ENCODE data around the gene PTGER1.
"Not testable (repeated sequence)": the region's sequence is repeated elsewhere in the genome, so short reads cannot be mapped to it uniquely, and the experiment has no call there.

The PTGER1 gene

DNA sequence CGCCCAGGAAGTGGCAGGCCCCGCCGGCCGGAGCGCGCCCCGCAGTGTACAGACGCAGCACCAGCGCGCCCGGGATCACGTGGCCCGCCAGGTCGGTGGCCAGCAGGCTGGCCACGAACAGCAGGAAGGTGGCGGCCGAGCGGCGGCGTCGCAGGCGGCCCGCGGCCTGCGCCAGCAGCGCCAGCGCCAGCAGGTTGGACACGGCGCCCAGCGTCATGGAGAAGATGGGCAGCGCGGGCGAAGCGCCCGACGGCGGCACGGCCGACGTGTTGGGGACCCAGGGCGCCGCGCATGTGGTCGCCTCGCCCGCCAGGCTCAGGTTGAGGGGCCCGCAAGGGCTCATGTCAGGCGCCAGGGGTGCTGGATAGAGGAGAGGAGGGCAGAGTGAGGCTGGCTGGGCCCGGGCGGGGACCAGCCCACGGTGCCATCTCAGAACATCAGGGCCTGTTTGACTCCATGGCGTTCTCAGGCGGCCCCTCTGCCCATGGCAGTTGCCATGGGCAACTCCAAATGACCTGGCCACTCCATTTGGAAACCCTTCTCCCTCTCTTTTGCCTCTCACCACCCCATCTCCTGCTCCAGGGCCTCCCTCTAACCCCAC is 1.1 kb downstream of the PTGER1 start:
- Histone ChIP-seq H3K9ac (ENCODE audit: low read depth in 1 of 2, low read length in 2 of 2) (no peak overlapping the region), H3K27ac (ENCODE audit: low read depth, low read length) (no peak overlapping the region), H3K36me3 (ENCODE audit: control insufficient read depth in 1 of 2, insufficient read depth in 2 of 2, low read length in 2 of 2) (peaks cover 3 to 10% of the 10 kb centered on the region in 2 donors), H3K4me1 (ENCODE audit: control insufficient read depth in 1 of 2, insufficient read depth in 2 of 2, low read length in 2 of 2) (peaks cover 6 to 12% of the 10 kb centered on the region in 2 donors), H3K4me3 (ENCODE audit: low read depth in 1 of 2, low read length in 2 of 2) (no peak overlapping the region), H3K9me3 (ENCODE audit: control insufficient read depth in 1 of 2, low read length in 2 of 2) (no peaks in the 10 kb centered on the region), H3K27me3 (ENCODE audit: control insufficient read depth in 1 of 2, insufficient read depth in 2 of 2, low read length in 2 of 2) (peaks cover 15 to 18% of the 10 kb centered on the region in 2 donors)

DNA sequence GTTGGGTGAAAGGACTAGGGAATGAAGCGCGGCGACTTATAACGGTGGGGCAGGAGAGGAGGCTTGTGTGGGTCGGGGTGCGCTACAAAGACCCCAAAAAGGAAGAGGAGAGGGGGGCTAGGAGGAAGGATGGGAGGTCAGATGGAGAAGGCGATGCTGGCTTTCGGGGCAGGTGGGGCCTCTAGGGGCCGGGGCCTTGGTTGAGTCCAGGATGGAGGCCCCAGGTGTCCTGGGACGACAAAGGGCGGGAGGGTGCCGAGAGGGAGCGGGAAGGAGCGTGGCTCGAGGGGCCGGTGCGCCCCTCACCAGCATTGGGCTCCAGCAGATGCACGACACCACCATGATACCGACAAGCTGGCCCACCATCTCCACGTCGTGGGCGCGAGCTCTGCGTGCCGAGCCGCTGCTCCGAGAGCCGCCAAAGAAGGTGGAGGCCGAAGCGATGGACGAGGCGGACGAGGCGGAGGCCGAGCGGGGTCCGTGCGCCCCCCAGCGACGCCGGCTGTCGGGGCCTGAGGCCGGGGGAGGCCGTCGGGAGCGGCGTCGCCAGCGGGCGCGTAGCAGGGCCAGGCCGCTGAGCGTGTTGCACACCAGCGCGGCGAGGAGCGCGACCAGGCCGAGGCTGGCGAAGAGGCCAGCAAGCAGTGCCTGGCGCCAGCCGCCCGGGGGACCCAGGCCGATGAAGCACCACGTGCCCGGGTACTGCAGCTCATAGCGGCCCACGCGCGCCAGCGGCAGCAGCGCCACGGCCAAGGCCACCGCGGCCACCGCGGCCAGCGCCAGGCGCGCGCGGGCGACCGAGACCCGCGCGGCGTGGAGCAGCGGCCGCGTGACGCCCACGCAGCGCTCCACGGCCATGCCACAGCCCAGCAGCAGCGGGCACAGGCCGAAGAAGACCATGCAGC is 1.8 kb downstream of the PTGER1 start:
- peaks cover 6 to 12% of the 10 kb centered on the region in 2 donors for H3K4me1 ChIP-seq (ENCODE audit: control insufficient read depth in 1 of 2, insufficient read depth in 2 of 2, low read length in 2 of 2)
- H3K4me3 ChIP-seq (ENCODE audit: low read depth in 1 of 2, low read length in 2 of 2): no peak overlapping the region
- H3K36me3 ChIP-seq (ENCODE audit: control insufficient read depth in 1 of 2, insufficient read depth in 2 of 2, low read length in 2 of 2): peaks cover 0 to 5% of the 10 kb centered on the region in 2 donors
- no peaks in the 10 kb centered on the region for H3K9me3 ChIP-seq (ENCODE audit: control insufficient read depth in 1 of 2, low read length in 2 of 2)
- no peak overlapping the region for H3K27ac ChIP-seq (ENCODE audit: low read depth, low read length)
- H3K9ac ChIP-seq (ENCODE audit: low read depth in 1 of 2, low read length in 2 of 2): no peak overlapping the region
- peaks cover 15 to 18% of the 10 kb centered on the region in 2 donors for H3K27me3 ChIP-seq (ENCODE audit: control insufficient read depth in 1 of 2, insufficient read depth in 2 of 2, low read length in 2 of 2)

DNA sequence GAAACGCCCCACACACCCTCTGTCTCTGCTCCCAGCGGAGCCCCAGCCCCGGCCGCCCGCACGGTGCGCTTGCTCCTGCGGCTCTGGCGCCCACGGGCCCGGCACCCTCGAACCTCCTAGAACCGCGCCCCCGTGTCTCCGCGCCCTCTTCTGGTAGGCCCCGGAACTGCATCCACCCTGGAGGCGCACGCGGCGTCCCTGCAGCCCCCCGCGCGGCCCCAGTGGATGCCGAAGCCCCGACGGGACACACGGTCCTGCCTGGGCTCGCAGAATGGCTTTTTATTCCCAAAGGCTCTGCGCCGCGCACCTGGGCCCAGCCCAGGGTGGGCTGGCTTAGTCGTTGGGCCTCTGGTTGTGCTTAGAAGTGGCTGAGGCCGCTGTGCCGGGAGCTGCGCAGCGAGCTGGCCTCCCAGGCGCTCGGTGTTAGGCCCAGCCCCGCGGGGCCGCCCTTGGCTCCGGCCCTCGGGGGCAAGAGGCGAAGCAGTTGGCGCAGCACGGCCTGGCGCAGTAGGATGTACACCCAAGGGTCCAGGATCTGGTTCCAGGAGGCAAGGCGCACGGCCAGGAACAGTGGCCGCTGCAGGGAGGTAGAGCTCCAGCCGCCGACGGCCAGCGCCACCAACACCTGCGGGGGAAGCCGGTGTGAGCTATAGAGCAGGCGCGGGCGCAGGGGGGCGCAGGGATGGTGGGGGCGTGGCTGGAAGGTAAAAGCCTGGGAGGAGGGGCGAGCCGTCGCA is 2.8 kb downstream of the PTGER1 start:
- Histone ChIP-seq H3K4me3 (ENCODE audit: low read depth in 1 of 2, low read length in 2 of 2) (peak overlapping the region in 1 of 2 donors; percentile 32), H3K27ac (ENCODE audit: low read depth, low read length) (no peak overlapping the region), H3K4me1 (ENCODE audit: control insufficient read depth in 1 of 2, insufficient read depth in 2 of 2, low read length in 2 of 2) (peaks cover 5 to 12% of the 10 kb centered on the region in 2 donors), H3K36me3 (ENCODE audit: control insufficient read depth in 1 of 2, insufficient read depth in 2 of 2, low read length in 2 of 2) (peaks cover 0 to 9% of the 10 kb centered on the region in 2 donors), H3K9me3 (ENCODE audit: control insufficient read depth in 1 of 2, low read length in 2 of 2) (no peaks in the 10 kb centered on the region), H3K9ac (ENCODE audit: low read depth in 1 of 2, low read length in 2 of 2) (no peak overlapping the region), H3K27me3 (ENCODE audit: control insufficient read depth in 1 of 2, insufficient read depth in 2 of 2, low read length in 2 of 2) (peaks cover 15 to 18% of the 10 kb centered on the region in 2 donors)

DNA sequence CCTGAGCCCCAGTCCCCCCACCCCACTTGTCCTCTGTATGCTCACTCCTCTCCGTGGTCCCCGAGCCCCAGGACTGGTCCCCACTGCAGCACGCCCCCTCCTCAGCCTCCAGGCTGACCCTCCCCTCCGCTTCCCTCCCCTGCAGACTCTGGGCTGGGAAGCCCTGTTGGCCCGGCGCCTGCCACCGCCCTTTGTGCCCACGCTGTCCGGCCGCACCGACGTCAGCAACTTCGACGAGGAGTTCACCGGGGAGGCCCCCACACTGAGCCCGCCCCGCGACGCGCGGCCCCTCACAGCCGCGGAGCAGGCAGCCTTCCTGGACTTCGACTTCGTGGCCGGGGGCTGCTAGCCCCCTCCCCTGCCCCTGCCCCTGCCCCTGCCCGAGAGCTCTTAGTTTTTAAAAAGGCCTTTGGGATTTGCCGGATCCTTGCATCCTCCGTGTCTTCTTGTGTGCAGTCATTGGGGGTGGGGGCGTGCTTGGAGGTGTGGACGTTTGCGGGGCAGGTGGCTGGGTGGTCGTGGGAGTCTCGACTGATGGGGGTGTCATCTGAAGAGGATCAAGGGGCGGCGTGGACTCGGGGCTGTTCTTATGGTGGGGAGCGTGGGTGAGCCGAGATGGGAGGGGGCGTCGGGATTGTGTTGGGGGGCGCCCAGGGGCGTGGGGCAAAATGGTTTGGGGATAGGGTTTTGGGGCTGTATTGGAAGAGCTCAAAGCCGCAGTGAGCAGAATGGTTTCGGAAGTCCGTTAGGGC is 3.5 kb downstream of the PTGER1 start:
- no peak overlapping the region for H3K27ac ChIP-seq (ENCODE audit: low read depth, low read length)
- H3K9ac ChIP-seq (ENCODE audit: low read depth in 1 of 2, low read length in 2 of 2): no peak overlapping the region
- peaks cover 15 to 18% of the 10 kb centered on the region in 2 donors for H3K27me3 ChIP-seq (ENCODE audit: control insufficient read depth in 1 of 2, insufficient read depth in 2 of 2, low read length in 2 of 2)
- no peaks in the 10 kb centered on the region for H3K9me3 ChIP-seq (ENCODE audit: control insufficient read depth in 1 of 2, low read length in 2 of 2)
- peaks cover 3 to 12% of the 10 kb centered on the region in 2 donors for H3K4me1 ChIP-seq (ENCODE audit: control insufficient read depth in 1 of 2, insufficient read depth in 2 of 2, low read length in 2 of 2)
- no peak overlapping the region for H3K4me3 ChIP-seq (ENCODE audit: low read depth in 1 of 2, low read length in 2 of 2)
- H3K36me3 ChIP-seq (ENCODE audit: control insufficient read depth in 1 of 2, insufficient read depth in 2 of 2, low read length in 2 of 2): peaks cover 0 to 9% of the 10 kb centered on the region in 2 donors

DNA sequence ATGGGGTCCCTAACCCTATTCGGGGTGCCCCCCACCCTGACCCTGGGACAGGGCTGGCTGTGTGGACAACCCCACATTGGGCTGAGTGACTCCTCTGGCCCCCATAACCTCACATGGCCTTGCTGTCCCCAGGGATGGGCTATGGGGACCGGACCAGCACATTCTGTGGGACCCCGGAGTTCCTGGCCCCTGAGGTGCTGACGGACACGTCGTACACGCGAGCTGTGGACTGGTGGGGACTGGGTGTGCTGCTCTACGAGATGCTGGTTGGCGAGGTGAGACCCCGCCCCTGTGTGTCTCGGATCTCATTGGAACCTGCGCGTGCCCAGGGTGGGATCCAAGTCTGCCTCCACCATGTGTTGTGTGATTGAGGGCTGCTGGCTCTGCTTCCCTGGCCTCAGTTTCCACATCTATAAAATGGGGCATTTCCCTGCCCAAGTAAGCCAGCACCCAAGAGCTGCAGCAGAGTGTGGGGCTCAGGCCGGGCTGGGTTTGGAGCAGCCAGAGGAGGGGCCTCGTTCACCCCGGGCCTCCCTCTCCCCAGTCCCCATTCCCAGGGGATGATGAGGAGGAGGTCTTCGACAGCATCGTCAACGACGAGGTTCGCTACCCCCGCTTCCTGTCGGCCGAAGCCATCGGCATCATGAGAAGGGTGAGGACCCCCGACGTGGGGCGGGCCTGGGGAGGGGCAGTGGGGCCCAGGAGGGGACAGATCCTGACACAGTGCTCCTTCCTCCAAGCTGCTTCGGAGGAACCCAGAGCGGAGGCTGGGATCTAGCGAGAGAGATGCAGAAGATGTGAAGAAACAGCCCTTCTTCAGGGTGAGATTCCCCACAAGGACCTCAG is 4.9 kb downstream of the PTGER1 start:
- H3K27me3 ChIP-seq (ENCODE audit: control insufficient read depth in 1 of 2, insufficient read depth in 2 of 2, low read length in 2 of 2): peaks cover 15 to 18% of the 10 kb centered on the region in 2 donors
- peaks cover 3 to 11% of the 10 kb centered on the region in 2 donors for H3K4me1 ChIP-seq (ENCODE audit: control insufficient read depth in 1 of 2, insufficient read depth in 2 of 2, low read length in 2 of 2)
- no peak overlapping the region for H3K9ac ChIP-seq (ENCODE audit: low read depth in 1 of 2, low read length in 2 of 2)
- peaks cover 0 to 9% of the 10 kb centered on the region in 2 donors for H3K36me3 ChIP-seq (ENCODE audit: control insufficient read depth in 1 of 2, insufficient read depth in 2 of 2, low read length in 2 of 2)
- H3K9me3 ChIP-seq (ENCODE audit: control insufficient read depth in 1 of 2, low read length in 2 of 2): no peaks in the 10 kb centered on the region
- H3K4me3 ChIP-seq (ENCODE audit: low read depth in 1 of 2, low read length in 2 of 2): no peak overlapping the region
- no peak overlapping the region for H3K27ac ChIP-seq (ENCODE audit: low read depth, low read length)

DNA sequence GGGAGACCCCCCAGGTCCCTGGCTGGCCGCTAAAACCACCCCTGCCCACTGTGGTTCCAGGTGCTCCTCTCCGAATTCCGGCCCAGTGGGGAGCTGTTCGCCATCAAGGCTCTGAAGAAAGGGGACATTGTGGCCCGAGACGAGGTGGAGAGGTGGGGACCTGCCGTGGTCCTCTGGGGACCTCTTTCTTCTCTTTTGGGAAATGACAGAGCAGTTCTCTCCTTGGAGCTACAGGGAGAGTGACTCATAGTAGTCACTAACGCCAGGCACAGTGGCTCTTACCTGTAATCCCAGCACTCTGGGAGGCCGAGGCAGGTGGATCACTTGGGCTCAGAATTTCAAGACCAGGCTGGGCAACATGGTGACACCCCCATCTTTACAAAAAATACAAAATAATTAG is 7.3 kb downstream of the PTGER1 start:
- H3K27me3 ChIP-seq (ENCODE audit: control insufficient read depth in 1 of 2, insufficient read depth in 2 of 2, low read length in 2 of 2): peaks cover 0 to 2% of the 10 kb centered on the region in 2 donors
- peaks cover 3 to 4% of the 10 kb centered on the region in 2 donors for H3K4me1 ChIP-seq (ENCODE audit: control insufficient read depth in 1 of 2, insufficient read depth in 2 of 2, low read length in 2 of 2)
- H3K36me3 ChIP-seq (ENCODE audit: control insufficient read depth in 1 of 2, insufficient read depth in 2 of 2, low read length in 2 of 2): peaks cover 0 to 16% of the 10 kb centered on the region in 2 donors
- no peak overlapping the region for H3K4me3 ChIP-seq (ENCODE audit: low read depth in 1 of 2, low read length in 2 of 2)
- H3K9ac ChIP-seq (ENCODE audit: low read depth in 1 of 2, low read length in 2 of 2): no peak overlapping the region
- H3K27ac ChIP-seq (ENCODE audit: low read depth, low read length): no peak overlapping the region
- H3K9me3 ChIP-seq (ENCODE audit: control insufficient read depth in 1 of 2, low read length in 2 of 2): no peaks in the 10 kb centered on the region

DNA sequence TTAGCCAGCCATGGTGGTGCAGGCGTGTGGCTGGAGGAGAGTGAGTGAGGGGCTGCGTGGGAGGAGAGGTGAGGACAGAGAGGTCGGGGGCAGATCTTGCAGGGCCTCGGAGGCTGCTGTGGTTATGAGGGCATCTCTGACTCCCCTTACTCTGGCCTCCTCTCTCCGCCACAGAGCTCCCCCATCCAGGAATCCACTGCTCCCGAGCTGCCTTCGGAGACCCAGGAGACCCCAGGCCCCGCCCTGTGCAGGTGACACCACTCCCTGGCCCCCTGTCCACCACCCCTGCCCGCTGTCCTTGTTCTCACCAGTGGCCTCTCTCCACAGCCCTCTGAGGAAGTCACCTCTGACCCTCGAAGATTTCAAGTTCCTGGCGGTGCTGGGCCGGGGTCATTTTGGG is 7.8 kb downstream of the PTGER1 start:
- Histone ChIP-seq H3K9ac (ENCODE audit: low read depth in 1 of 2, low read length in 2 of 2) (no peak overlapping the region), H3K9me3 (ENCODE audit: control insufficient read depth in 1 of 2, low read length in 2 of 2) (no peaks in the 10 kb centered on the region), H3K4me3 (ENCODE audit: low read depth in 1 of 2, low read length in 2 of 2) (no peak overlapping the region), H3K36me3 (ENCODE audit: control insufficient read depth in 1 of 2, insufficient read depth in 2 of 2, low read length in 2 of 2) (peaks cover 0 to 16% of the 10 kb centered on the region in 2 donors), H3K27me3 (ENCODE audit: control insufficient read depth in 1 of 2, insufficient read depth in 2 of 2, low read length in 2 of 2) (no peaks in the 10 kb centered on the region), H3K27ac (ENCODE audit: low read depth, low read length) (no peak overlapping the region), H3K4me1 (ENCODE audit: control insufficient read depth in 1 of 2, insufficient read depth in 2 of 2, low read length in 2 of 2) (peaks cover 2% of the 10 kb centered on the region in 2 donors)

DNA sequence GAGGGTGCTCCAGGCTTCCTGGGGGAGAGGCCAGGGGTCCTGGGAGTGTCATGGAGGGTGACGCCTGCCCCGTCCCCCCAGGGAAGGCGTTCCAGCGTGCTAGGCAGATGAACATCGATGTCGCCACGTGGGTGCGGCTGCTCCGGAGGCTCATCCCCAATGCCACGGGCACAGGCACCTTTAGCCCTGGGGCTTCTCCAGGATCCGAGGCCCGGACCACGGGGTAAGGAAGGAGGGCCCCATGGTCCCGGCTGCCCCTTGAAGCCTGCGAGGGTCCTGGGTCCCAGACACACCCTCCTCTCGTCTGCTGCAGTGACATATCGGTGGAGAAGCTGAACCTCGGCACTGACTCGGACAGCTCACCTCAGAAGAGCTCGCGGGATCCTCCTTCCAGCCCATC is 11.4 kb downstream of the PTGER1 start:
- no peak overlapping the region for H3K27ac ChIP-seq (ENCODE audit: low read depth, low read length)
- H3K4me3 ChIP-seq (ENCODE audit: low read depth in 1 of 2, low read length in 2 of 2): no peak overlapping the region
- H3K9ac ChIP-seq (ENCODE audit: low read depth in 1 of 2, low read length in 2 of 2): no peak overlapping the region
- peaks cover 0 to 21% of the 10 kb centered on the region in 2 donors for H3K36me3 ChIP-seq (ENCODE audit: control insufficient read depth in 1 of 2, insufficient read depth in 2 of 2, low read length in 2 of 2)
- H3K9me3 ChIP-seq (ENCODE audit: control insufficient read depth in 1 of 2, low read length in 2 of 2): no peaks in the 10 kb centered on the region
- no peaks in the 10 kb centered on the region for H3K4me1 ChIP-seq (ENCODE audit: control insufficient read depth in 1 of 2, insufficient read depth in 2 of 2, low read length in 2 of 2)
- H3K27me3 ChIP-seq (ENCODE audit: control insufficient read depth in 1 of 2, insufficient read depth in 2 of 2, low read length in 2 of 2): no peaks in the 10 kb centered on the region

DNA sequence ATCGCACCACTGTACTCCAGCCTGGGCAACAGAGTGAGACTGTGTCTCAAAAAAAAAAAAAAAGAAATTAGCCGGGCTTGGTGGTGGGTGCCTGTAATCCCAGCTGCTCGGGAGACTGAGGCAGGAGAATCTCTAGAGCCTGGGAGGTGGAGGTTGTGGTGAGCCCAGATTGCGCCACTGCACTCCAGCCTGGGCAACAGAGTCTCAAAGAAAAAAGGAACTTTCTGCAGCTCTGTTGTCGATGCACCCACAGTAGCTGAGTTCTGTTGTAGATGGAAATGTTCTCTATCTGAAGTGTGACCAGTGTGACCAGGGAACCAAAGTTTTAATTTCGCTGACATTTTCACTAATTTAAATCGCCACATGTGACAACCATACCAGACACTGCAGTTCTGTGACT is 12.8 kb downstream of the PTGER1 start:
- peaks cover 0 to 17% of the 10 kb centered on the region in 2 donors for H3K36me3 ChIP-seq (ENCODE audit: control insufficient read depth in 1 of 2, insufficient read depth in 2 of 2, low read length in 2 of 2)
- H3K27me3 ChIP-seq (ENCODE audit: control insufficient read depth in 1 of 2, insufficient read depth in 2 of 2, low read length in 2 of 2); H3K27ac ChIP-seq (ENCODE audit: low read depth, low read length); H3K9me3 ChIP-seq (ENCODE audit: control insufficient read depth in 1 of 2, low read length in 2 of 2); H3K4me1 ChIP-seq (ENCODE audit: control insufficient read depth in 1 of 2, insufficient read depth in 2 of 2, low read length in 2 of 2); H3K4me3 ChIP-seq (ENCODE audit: low read depth in 1 of 2, low read length in 2 of 2); H3K9ac ChIP-seq (ENCODE audit: low read depth in 1 of 2, low read length in 2 of 2): not testable (repeated sequence)
